ENCODE results near the gene TXNRD3.

- TF ChIP-seq CTCF (conservative IDR thresholded peaks at IDR 0.05; ENCODE audit: low read depth, low read length) = no peak
- no peak for TF ChIP-seq EZH2 (IDR thresholded peaks at IDR 0.05; ENCODE audit: low read length, unreplicated experiment)
These were observed 8.2 kb downstream of the TXNRD3 start for GRCh38 chr3:126646674-126647073.

Measured in PC-3 (cell line).